KMS-11 (cell line): Measurements from ENCODE around the gene AFTPH.

Experiments
- H2AFZ ChIP-seq: fragments of 200-600 bp; sonication (generic); 2 replicates; pipeline ENCODE4 v1.6.1; 2016; ENCODE audit warnings: antibody characterized with exemption, mixed run types, low read depth
- H3K27ac ChIP-seq: fragments of 200-600 bp; sonication (generic); 2 replicates; pipeline ENCODE4 v1.6.1; 2016; ENCODE audit warnings: mild to moderate bottlenecking, mixed run types
- H3K27me3 ChIP-seq: fragments of 200-600 bp; sonication (generic); 2 replicates; pipeline ENCODE4 v1.6.1; 2017; ENCODE audit warnings: mild to moderate bottlenecking, low read depth, mixed run types, moderate library complexity; ENCODE audit not compliant: insufficient read depth
- H3K36me3 ChIP-seq: fragments of 200-600 bp; sonication (generic); 2 replicates; pipeline ENCODE4 v1.6.1; 2017; ENCODE audit warnings: mild to moderate bottlenecking, mixed run types; ENCODE audit not compliant: insufficient read depth
- H3K4me1 ChIP-seq: fragments of 200-600 bp; sonication (generic); 2 replicates; pipeline ENCODE4 v1.6.1; 2016; ENCODE audit warnings: mild to moderate bottlenecking, low read depth, mixed run types; ENCODE audit not compliant: poor library complexity, severe bottlenecking
- H3K4me2 ChIP-seq: fragments of 200-600 bp; sonication (generic); 2 replicates; pipeline ENCODE4 v1.7.0; 2016; ENCODE audit warnings: mild to moderate bottlenecking, mixed run types
- H3K4me3 ChIP-seq: fragments of 200-600 bp; sonication (generic); IDR thresholded peaks from 2 replicates; pipeline ENCODE4 v1.6.1; 2017; ENCODE audit warnings: low read depth, low read length, mixed read lengths; ENCODE audit not compliant: insufficient read depth
- H3K79me2 ChIP-seq: fragments of 200-600 bp; sonication (generic); 2 replicates; pipeline ENCODE4 v1.6.1; 2016; ENCODE audit warnings: low read depth, mixed run types; ENCODE audit not compliant: insufficient read depth
- H3K9ac ChIP-seq: fragments of 200-600 bp; sonication (generic); 2 replicates; pipeline ENCODE4 v1.6.1; 2016; ENCODE audit warnings: mild to moderate bottlenecking, mixed run types
- H4K20me1 ChIP-seq: fragments of 200-600 bp; sonication (generic); 2 replicates; pipeline ENCODE4 v1.6.1; 2016; ENCODE audit warnings: mild to moderate bottlenecking, mixed run types; ENCODE audit not compliant: insufficient read depth
- CTCF ChIP-seq: fragments of 200-600 bp; sonication (generic); conservative IDR thresholded peaks from 2 replicates; pipeline ENCODE4 v1.6.1; 2017; ENCODE audit warnings: low read depth, mild to moderate bottlenecking, antibody characterized with exemption, low read length, moderate library complexity, mixed read lengths

The AFTPH gene

GRCh38 chr2:64501946-64502345 is 22.2 kb upstream of the AFTPH start:
- H3K79me2 ChIP-seq: no peaks in the 10 kb centered on the region
- H3K4me1 ChIP-seq: no peaks in the 10 kb centered on the region
- H3K9ac ChIP-seq: no peak overlapping the region
- no peaks in the 10 kb centered on the region for H3K36me3 ChIP-seq
- H4K20me1 ChIP-seq: no peaks in the 10 kb centered on the region
- no peak for TF ChIP-seq CTCF
- H3K27me3 ChIP-seq: no peaks in the 10 kb centered on the region
- no peak overlapping the region for H3K4me2 ChIP-seq
- no peak overlapping the region for H2AFZ ChIP-seq
- no peak overlapping the region for H3K27ac ChIP-seq
- H3K4me3 ChIP-seq: no peak overlapping the region

GRCh38 chr2:64502860-64503259 is 21.3 kb upstream of the AFTPH start:
- Histone ChIP-seq H3K27me3 (no peaks in the 10 kb centered on the region), H3K4me1 (no peaks in the 10 kb centered on the region), H3K9ac (no peak overlapping the region), H2AFZ (no peak overlapping the region), H3K4me3 (no peak overlapping the region), H4K20me1 (no peaks in the 10 kb centered on the region), H3K4me2 (no peak overlapping the region), H3K79me2 (no peaks in the 10 kb centered on the region), H3K27ac (no peak overlapping the region), H3K36me3 (no peaks in the 10 kb centered on the region)
- TF ChIP-seq CTCF: no peak

DNA sequence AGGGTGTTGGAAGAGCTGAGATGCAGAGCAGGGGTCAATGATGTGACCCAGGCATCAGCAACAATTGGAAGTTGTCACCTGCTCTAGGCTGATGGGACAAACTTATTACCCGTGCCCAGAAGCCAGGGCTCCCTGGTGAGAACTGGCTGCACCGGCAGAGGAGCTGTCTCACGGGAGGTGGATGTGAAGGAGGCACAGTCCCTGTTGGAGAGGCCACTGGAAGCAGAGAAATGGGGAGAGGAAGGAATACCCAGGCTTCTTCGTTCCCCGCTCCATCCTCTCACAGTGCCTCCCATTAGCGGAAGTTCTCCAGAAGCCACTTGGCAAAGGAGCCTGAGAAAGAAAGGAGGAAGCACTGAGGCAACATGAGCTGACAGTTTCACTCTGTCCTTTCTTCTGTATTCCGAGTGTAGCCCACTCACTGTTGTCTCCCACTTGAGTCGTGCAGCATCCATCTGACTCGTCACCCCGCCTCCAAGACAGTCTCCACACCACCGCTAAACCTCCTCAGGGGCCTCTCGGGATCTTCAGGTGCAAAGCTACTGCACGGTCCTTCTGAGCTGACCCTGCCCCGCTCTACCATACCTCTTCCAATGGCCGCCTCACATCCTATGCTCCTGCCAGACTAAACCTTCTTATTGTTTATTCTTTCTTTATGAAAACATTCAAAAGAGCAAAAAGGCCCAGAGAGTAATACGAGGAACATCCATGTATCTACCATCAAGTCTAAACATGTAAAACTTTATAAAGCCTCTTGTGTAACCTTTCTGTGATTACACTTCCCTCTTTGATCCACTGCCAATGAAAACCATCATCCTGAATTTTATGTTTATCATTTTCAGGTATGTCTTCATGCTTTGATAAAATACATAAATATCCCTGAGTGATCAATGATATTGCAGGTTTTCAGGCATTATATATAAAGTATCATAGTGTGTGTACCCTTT is 19.1 kb upstream of the AFTPH start:
- H3K4me3 ChIP-seq: no peak overlapping the region
- no peaks in the 10 kb centered on the region for H4K20me1 ChIP-seq
- H3K27me3 ChIP-seq: no peaks in the 10 kb centered on the region
- no peaks in the 10 kb centered on the region for H3K79me2 ChIP-seq
- H3K4me2 ChIP-seq: no peak overlapping the region
- no peaks in the 10 kb centered on the region for H3K4me1 ChIP-seq
- no peak for TF ChIP-seq CTCF
- no peak overlapping the region for H3K27ac ChIP-seq
- no peak overlapping the region for H2AFZ ChIP-seq
- H3K9ac ChIP-seq: no peak overlapping the region
- no peaks in the 10 kb centered on the region for H3K36me3 ChIP-seq

GRCh38 chr2:64506686-64507085 is 17.4 kb upstream of the AFTPH start:
- Histone ChIP-seq H2AFZ (no peak overlapping the region), H3K36me3 (no peaks in the 10 kb centered on the region), H4K20me1 (no peaks in the 10 kb centered on the region), H3K4me2 (no peak overlapping the region), H3K9ac (no peak overlapping the region), H3K27me3 (no peaks in the 10 kb centered on the region), H3K4me3 (no peak overlapping the region), H3K79me2 (no peaks in the 10 kb centered on the region), H3K27ac (no peak overlapping the region), H3K4me1 (no peaks in the 10 kb centered on the region)
- TF ChIP-seq CTCF: no peak
